Stimulated activated naive CD4-positive, alpha-beta T cell (primary cell): ENCODE data around the gene TMEM256.

ENCODE experiments used
- DNase-seq, 6 experiments: peaks; one replicate each; lab custom pipeline; 2025; lab: John Stamatoyannopoulos, UW

Gene TMEM256

GRCh38 chr17:7429722-7430121 lies 25.8 kb upstream of the TMEM256 start:
- DNase-seq = no peak

- no peak for DNase-seq
Observed at GRCh38 chr17:7428557-7428956, 24.7 kb upstream of the TMEM256 start, which contains the start of gene SPEM3. SPEM3 (plus strand) TSS chr17:7428857; CDS start chr17:7428903, 46 bp downstream.

- DNase-seq = no peak
Observed at GRCh38 chr17:7427549-7427948, 23.7 kb upstream of the TMEM256 start.

- no peak for DNase-seq
Observed at GRCh38 chr17:7426896-7427489, 23.1 kb upstream of the TMEM256 start.

- no peak for DNase-seq
Observed at GRCh38 chr17:7426203-7426863, 22.4 kb upstream of the TMEM256 start.

- DNase-seq = no peak
Observed at GRCh38 chr17:7425756-7426155, 21.9 kb upstream of the TMEM256 start.

- DNase-seq = no peak
Observed at GRCh38 chr17:7425316-7425715, 21.4 kb upstream of the TMEM256 start, which contains the start of gene SPEM2. SPEM2 (plus strand) TSS chr17:7425616; CDS start chr17:7425689, 73 bp downstream.

GRCh38 chr17:7423679-7424078 lies 19.8 kb upstream of the TMEM256 start:
- no peak for DNase-seq

GRCh38 chr17:7421186-7421585 lies 17.3 kb upstream of the TMEM256 start:
- no peak for DNase-seq

- DNase-seq = no peak
Observed at GRCh38 chr17:7419819-7420610, 16.1 kb upstream of the TMEM256 start, which contains the start of gene SPEM1. SPEM1 (plus strand) TSS chr17:7420324; CDS start chr17:7420385, 61 bp downstream.

GRCh38 chr17:7418472-7419152 lies 14.7 kb upstream of the TMEM256 start:
- DNase-seq = no peak

- DNase-seq = no peak
Observed at GRCh38 chr17:7417056-7417655, 13.3 kb upstream of the TMEM256 start.

- DNase-seq = peak in 1 of 6 experiments; percentile 4
Observed at GRCh38 chr17:7416323-7416722, 12.4 kb upstream of the TMEM256 start.

GRCh38 chr17:7415784-7416183 lies 11.9 kb upstream of the TMEM256 start:
- DNase-seq = no peak

GRCh38 chr17:7414837-7415236 lies 10.9 kb upstream of the TMEM256 start:
- no peak for DNase-seq

GRCh38 chr17:7413346-7413985 lies 9.6 kb upstream of the TMEM256 start:
- no peak for DNase-seq

- no peak for DNase-seq
Observed at GRCh38 chr17:7411427-7411750, 7.5 kb upstream of the TMEM256 start.

- DNase-seq = no peak
Observed at GRCh38 chr17:7410634-7411426, 6.9 kb upstream of the TMEM256 start.

- DNase-seq = no peak
Observed at GRCh38 chr17:7409716-7410115, 5.8 kb upstream of the TMEM256 start.

GRCh38 chr17:7408863-7409262 lies 5.0 kb upstream of the TMEM256 start:
- no peak for DNase-seq
